ENCODE measurements around the gene CHFR. TPM values are rescaled to one million over a fixed set of nuclear protein-coding genes. Genes with fewer than 3 reads are reported as not detected.
"Not testable (repeated sequence)": the region's sequence is repeated elsewhere in the genome, so short reads cannot be mapped to it uniquely, and the experiment has no call there.

CHFR gene
- total RNA-seq, 1 donor from 2014 or later, result 43.6 TPM

- H3K9me3 ChIP-seq, result no peaks in the 10 kb centered on the region
- H3K27ac ChIP-seq, result peak overlapping the region; percentile 99
- peaks cover 20% of the 10 kb centered on the region for H3K4me1 ChIP-seq
- H3K4me3 ChIP-seq, result peak overlapping the region; percentile 86
- DNase-seq (peak; percentile 60), ATAC-seq (peak in 1 of 2 donors; percentile 3)
- TF ChIP-seq CTCF (IDR thresholded peaks at IDR 0.05), result no peak
- H3K36me3 ChIP-seq, result peaks cover 33% of the 10 kb centered on the region
- intact Hi-C loops (cut with DNase I), result no loop called here
- H3K27me3 ChIP-seq (ENCODE audit: low read depth), result no peaks in the 10 kb centered on the region
Observed at GRCh38 chr12:132886529-132887477, 602 bp downstream of the CHFR start.

GRCh38 chr12:132881818-132882217 lies 5.6 kb downstream of the CHFR start:
- no peak for TF ChIP-seq CTCF (IDR thresholded peaks at IDR 0.05)
- Histone ChIP-seq H3K27me3 (ENCODE audit: low read depth) (no peaks in the 10 kb centered on the region), H3K36me3 (peaks cover 63% of the 10 kb centered on the region), H3K4me1 (peaks cover 13% of the 10 kb centered on the region), H3K4me3 (no peak overlapping the region), H3K9me3 (no peaks in the 10 kb centered on the region), H3K27ac (no peak overlapping the region)
- intact Hi-C loops (cut with DNase I), result no loop called here
- no peak for DNase-seq
- ATAC-seq, result peak in 1 of 2 donors; percentile 14

DNA sequence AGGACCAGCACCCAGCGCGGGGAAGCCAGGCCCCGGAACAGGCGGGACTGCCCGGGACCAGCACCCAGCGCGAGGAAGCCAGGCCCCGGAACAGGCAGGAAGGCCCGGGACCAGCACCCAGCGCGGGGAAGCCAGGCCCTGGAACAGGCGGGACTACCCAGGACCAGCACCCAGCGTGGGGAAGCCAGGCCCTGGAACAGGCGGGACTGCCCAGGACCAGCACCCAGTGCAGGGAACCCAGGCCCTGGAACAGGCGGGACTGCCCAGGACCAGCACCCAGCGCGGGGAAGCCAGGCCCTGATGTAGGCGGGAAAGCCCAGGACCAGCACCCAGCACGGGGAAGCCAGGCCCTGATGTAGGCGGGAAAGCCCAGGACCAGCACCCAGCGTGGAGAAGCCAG lies 12.8 kb downstream of the CHFR start:
- peaks cover 95% of the 10 kb centered on the region for H3K36me3 ChIP-seq
- ATAC-seq; intact Hi-C loops (cut with DNase I); H3K27me3 ChIP-seq (ENCODE audit: low read depth); H3K27ac ChIP-seq; H3K4me1 ChIP-seq; H3K9me3 ChIP-seq; DNase-seq; H3K4me3 ChIP-seq: not testable (repeated sequence)

GRCh38 chr12:132874175-132874574 lies 13.2 kb downstream of the CHFR start:
- Histone ChIP-seq H3K27ac (no peak overlapping the region), H3K4me3 (no peak overlapping the region), H3K36me3 (peaks cover 95% of the 10 kb centered on the region), H3K9me3 (no peaks in the 10 kb centered on the region), H3K27me3 (ENCODE audit: low read depth) (no peaks in the 10 kb centered on the region), H3K4me1 (no peaks in the 10 kb centered on the region)
- no peak for ATAC-seq
- no peak for DNase-seq
- intact Hi-C loops (cut with DNase I), result no loop called here
- no peak for TF ChIP-seq CTCF (IDR thresholded peaks at IDR 0.05)

- H3K4me1 ChIP-seq, result no peaks in the 10 kb centered on the region
- H3K27me3 ChIP-seq (ENCODE audit: low read depth), result no peaks in the 10 kb centered on the region
- peaks cover 92% of the 10 kb centered on the region for H3K36me3 ChIP-seq
- intact Hi-C loops (cut with DNase I), result no loop called here
- H3K9me3 ChIP-seq, result no peaks in the 10 kb centered on the region
- H3K4me3 ChIP-seq, result no peak overlapping the region
- TF ChIP-seq CTCF (IDR thresholded peaks at IDR 0.05), result no peak
- no peak overlapping the region for H3K27ac ChIP-seq
- no peak for DNase-seq
- ATAC-seq, result no peak
Observed at GRCh38 chr12:132873724-132874123, 13.7 kb downstream of the CHFR start.

- TF ChIP-seq CTCF (IDR thresholded peaks at IDR 0.05), result no peak
- Histone ChIP-seq H3K9me3 (no peaks in the 10 kb centered on the region), H3K4me1 (no peaks in the 10 kb centered on the region), H3K36me3 (peaks cover 91% of the 10 kb centered on the region), H3K4me3 (no peak overlapping the region), H3K27ac (no peak overlapping the region), H3K27me3 (ENCODE audit: low read depth) (no peaks in the 10 kb centered on the region)
- intact Hi-C loops (cut with DNase I), result no loop called here
- ATAC-seq (peak in 1 of 2 donors; percentile 14), DNase-seq (no peak)
Observed at GRCh38 chr12:132872975-132873421, 14.4 kb downstream of the CHFR start.

All from lower lobe of right lung (tissue), 2 donors.